Duodenal mucosa (tissue), 2 donors: Measurements from ENCODE around the gene HK2.
"Not testable (repeated sequence)": the region's sequence is repeated elsewhere in the genome, so short reads cannot be mapped to it uniquely, and the experiment has no call there.

Experiments
- H3K27ac ChIP-seq: one replicate; pipeline ENCODE4 v1.7.0; 2013; ENCODE audit warnings: low read depth, low read length
- H3K27me3 ChIP-seq, 2 donors: one replicate each; pipeline ENCODE4 v1.7.0; 2013; ENCODE audit warnings: low read length in 2 of 2, control low read depth in 1 of 2; ENCODE audit not compliant: insufficient read depth in 2 of 2, control insufficient read depth in 1 of 2
- H3K36me3 ChIP-seq, 2 donors: one replicate each; pipeline ENCODE4 v1.7.0; 2013; ENCODE audit warnings: low read length in 2 of 2, control low read depth in 1 of 2; ENCODE audit not compliant: insufficient read depth in 2 of 2, control insufficient read depth in 1 of 2
- H3K4me1 ChIP-seq, 2 donors: one replicate each; pipeline ENCODE4 v1.7.0; 2013; ENCODE audit warnings: low read length in 2 of 2, control low read depth in 1 of 2; ENCODE audit not compliant: insufficient read depth in 2 of 2, control insufficient read depth in 1 of 2
- H3K4me3 ChIP-seq, 2 donors: one replicate each; pipeline ENCODE4 v1.7.0; 2013; ENCODE audit warnings: low read length in 2 of 2, low read depth in 1 of 2
- H3K9ac ChIP-seq, 2 donors: one replicate each; pipeline ENCODE4 v1.7.0; 2013; ENCODE audit warnings: low read length in 2 of 2, low read depth in 1 of 2
- H3K9me3 ChIP-seq, 2 donors: one replicate each; pipeline ENCODE4 v1.7.0; 2013; ENCODE audit warnings: low read length in 2 of 2, control low read depth in 1 of 2; ENCODE audit not compliant: control insufficient read depth in 1 of 2

HK2 gene

DNA sequence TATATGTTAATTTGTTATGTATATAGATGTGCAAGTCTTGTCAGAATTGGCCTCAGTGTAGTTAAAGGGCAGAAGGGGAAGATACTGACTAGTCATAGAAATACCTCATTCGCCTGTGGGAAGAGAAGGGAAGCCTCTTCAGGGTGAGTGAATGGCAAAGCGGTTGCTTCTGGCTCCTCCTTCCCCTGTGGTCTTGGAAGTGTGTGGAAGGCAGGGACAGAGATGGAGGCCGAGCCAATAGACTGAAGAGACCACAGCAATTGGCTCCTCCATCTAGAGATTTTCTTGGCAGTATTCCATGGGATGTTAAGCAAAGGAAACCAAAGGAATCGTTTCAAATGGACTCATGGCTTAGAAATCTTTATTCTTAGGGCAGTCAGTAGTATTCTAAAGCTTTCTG lies 57.9 kb downstream of the HK2 start:
- not testable (repeated sequence) for H3K27me3 ChIP-seq, H3K36me3 ChIP-seq, H3K9ac ChIP-seq, H3K4me1 ChIP-seq, H3K4me3 ChIP-seq, H3K9me3 ChIP-seq, H3K27ac ChIP-seq

DNA sequence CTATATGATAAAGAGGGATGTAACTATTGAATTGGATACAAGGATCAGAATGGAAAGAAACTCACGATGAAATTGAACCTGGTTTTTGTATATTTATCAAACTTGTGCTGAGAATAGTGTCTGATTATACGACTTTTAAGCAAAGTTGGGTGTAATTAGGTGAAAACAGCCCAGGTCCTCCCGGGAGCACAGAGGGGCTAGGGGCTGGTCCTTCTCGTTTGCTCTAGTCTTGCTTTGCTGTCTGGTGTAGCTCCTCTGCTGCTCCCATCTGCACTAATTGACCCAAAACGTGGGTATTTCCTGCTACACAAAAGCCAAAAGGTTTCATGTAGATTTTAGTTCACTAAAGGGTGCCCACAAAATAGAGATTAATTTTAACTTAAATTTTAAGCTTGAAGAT lies 58.7 kb downstream of the HK2 start:
- Histone ChIP-seq H3K9me3 (no peaks in the 10 kb centered on the region), H3K4me1 (no peaks in the 10 kb centered on the region), H3K9ac (no peak overlapping the region), H3K4me3 (no peak overlapping the region), H3K27me3 (no peaks in the 10 kb centered on the region), H3K27ac (no peak overlapping the region), H3K36me3 (peaks cover 4 to 5% of the 10 kb centered on the region in 2 donors)

DNA sequence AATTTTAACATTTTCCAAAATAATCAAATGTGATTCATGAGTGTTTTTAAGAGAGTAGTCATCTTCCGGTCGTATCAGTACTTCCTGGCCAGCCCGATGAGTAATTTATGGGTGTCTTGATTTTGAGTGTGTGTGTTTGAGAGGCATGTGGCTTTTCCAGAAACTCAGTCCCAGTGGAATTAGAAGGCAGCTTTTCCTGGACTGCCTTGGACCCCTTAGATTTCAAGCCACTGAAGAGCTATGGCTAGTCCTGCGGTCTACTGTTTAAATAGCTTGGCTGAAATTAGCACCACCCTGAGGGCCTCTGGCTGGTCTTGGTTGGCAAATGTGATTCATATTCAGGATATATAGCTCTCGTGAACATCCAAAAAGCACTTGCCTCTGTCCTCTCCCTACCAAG lies 59.4 kb downstream of the HK2 start:
- Histone ChIP-seq H3K4me1 (no peaks in the 10 kb centered on the region), H3K36me3 (peaks cover under 1 to 5% of the 10 kb centered on the region in 2 donors), H3K9ac (no peak overlapping the region), H3K9me3 (peaks cover 0 to 4% of the 10 kb centered on the region in 2 donors), H3K27ac (no peak overlapping the region), H3K4me3 (no peak overlapping the region), H3K27me3 (no peaks in the 10 kb centered on the region)

DNA sequence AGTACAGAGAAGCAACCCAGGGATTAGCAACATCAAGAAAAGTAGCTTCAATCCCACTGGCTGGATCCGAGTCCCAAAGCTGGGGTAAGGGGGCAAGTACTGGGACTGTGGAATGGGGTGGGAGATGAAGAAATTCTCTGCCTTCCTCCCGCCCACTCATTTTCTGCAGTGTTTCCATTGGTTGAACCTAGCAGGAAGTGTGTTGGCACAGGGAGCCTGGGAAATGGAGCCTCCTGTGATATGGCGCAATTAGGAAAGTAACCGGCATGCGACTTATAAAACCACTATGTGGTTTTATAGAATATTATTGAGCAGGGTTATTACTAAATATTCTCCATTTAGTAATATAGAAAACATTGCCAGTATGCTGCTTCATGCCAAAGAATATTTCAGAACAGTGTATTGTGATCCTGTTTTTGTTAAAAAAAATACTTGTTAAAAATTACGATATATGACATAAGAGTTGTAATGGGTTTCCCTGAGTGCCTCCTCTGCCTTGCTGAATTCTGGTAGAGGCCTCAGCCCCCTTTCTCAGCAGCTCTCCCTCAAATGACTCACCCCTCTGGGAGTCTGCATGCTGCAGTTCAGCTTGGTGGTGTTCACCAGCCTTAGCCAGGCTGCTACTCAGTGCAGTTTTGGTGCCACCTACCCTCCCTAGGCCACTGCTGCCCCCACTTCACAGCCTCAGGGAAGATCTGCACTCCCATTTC lies 60.5 kb downstream of the HK2 start:
- H3K27me3 ChIP-seq: no peaks in the 10 kb centered on the region
- no peak overlapping the region for H3K27ac ChIP-seq
- peaks cover 0 to 4% of the 10 kb centered on the region in 2 donors for H3K9me3 ChIP-seq
- H3K9ac ChIP-seq: no peak overlapping the region
- H3K4me1 ChIP-seq: no peaks in the 10 kb centered on the region
- peaks cover 0 to 5% of the 10 kb centered on the region in 2 donors for H3K36me3 ChIP-seq
- no peak overlapping the region for H3K4me3 ChIP-seq

DNA sequence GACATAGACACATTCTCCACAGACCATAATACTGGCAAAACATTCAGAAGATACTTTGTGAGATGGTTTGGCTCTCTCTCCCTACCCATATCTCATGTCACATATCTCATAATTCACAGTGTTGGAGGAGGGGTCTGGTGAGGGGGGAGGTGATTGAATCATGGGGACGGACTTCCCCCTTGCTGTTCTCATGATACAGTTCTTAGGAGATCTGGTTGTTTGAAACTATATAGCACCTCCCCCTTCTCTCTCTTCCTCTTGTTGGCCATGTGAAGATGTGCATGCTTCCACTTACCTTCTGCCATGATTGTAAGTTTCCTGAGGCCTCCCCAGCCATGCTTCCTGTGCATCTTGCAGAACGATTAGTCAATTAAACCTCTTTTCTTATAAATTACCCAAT lies 61.1 kb downstream of the HK2 start:
- no peaks in the 10 kb centered on the region for H3K4me1 ChIP-seq
- peaks cover 0 to 5% of the 10 kb centered on the region in 2 donors for H3K36me3 ChIP-seq
- H3K4me3 ChIP-seq: no peak overlapping the region
- peaks cover 0 to 4% of the 10 kb centered on the region in 2 donors for H3K9me3 ChIP-seq
- no peaks in the 10 kb centered on the region for H3K27me3 ChIP-seq
- no peak overlapping the region for H3K9ac ChIP-seq
- no peak overlapping the region for H3K27ac ChIP-seq

DNA sequence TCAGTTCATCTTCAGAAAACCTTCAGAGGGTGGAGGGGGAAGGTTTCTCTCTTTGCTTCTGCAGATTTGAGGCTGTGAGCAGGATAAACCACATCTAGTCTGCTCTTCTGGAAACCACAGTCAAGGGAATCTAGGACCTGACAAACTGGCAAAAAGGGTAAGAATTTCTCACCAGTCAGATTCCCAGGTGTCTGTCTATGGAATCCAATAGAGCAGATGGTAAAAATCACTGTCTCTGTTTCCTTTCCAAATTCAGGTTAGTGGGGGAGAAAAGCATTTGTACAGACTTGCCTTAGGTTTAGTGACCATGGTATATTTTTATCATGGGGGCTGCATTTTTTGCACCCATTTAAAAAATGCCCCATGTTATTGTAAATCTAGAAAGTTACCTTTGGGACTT lies 62.3 kb downstream of the HK2 start:
- H3K4me3 ChIP-seq: no peak overlapping the region
- H3K36me3 ChIP-seq: peaks cover 0 to 5% of the 10 kb centered on the region in 2 donors
- no peaks in the 10 kb centered on the region for H3K27me3 ChIP-seq
- H3K9me3 ChIP-seq: peaks cover 0 to 4% of the 10 kb centered on the region in 2 donors
- H3K4me1 ChIP-seq: no peaks in the 10 kb centered on the region
- no peak overlapping the region for H3K9ac ChIP-seq
- H3K27ac ChIP-seq: no peak overlapping the region

DNA sequence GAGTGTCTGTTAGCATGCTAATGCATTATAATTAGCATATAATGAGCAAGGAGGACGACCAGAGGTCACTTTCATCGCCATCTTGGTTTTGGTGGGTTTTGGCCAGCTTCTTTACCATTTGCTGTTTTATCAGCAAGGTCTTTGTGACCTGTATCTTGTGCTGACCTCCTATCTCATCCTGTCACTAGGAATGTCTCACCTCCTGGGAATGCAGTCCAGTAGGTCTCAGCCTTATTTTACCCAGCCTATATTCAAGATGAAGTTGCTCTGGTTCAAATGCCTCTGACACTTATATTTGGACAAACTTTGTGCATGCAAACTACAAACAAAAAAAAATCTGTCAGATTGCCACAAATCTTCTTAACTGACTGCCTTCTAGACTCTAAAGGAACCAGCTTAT lies 66.3 kb downstream of the HK2 start:
- not testable (repeated sequence) for H3K9ac ChIP-seq, H3K4me3 ChIP-seq, H3K9me3 ChIP-seq, H3K27ac ChIP-seq, H3K27me3 ChIP-seq, H3K36me3 ChIP-seq, H3K4me1 ChIP-seq

DNA sequence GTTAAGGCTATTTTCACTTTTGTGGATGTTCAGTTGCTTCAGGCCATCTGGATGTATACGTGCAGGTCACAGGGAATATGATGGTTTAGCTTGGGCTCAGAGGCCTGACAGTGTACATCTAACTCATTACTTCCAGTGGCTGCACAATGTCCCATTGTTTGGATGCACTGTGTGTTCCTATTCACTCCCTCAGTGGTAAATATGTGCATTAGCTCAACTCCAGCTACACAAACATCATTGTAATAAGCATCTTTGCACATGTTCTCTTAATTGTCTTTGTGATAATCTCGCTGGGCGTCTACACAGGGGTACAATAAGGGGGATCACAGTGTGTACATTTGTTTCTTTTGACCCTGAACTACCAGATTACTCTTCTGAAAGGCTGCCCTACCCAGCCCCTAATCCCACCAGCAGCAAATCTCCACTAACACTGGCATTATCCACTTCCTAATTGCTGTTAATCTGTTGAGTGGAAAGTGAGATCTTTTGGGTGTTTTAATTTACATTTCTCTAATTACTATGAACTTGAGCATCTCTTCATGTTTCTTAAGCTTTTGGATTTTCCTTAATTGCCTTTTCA lies 68.4 kb downstream of the HK2 start:
- Histone ChIP-seq H3K27ac (no peak overlapping the region), H3K9ac (no peak overlapping the region), H3K4me1 (no peaks in the 10 kb centered on the region)

DNA sequence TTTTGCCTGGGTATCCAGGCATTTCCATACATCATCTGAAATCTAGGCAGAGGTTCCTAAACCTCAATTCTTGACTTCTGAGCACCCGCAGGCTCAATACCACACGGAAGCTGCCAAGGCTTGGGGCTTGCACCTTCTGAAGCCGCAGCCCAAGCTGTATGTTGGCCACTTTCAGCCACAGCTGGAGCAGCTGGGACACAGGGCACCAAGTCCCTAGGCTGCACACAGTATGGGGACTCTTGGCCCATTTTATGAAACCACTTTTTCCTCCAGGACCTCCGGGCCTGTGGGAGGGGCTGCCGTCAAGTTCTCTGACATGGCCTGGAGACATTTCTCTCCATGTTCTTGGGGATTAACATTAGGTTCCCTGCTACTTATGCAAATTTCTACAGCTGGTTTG lies 72.5 kb downstream of the HK2 start:
- peaks cover 6 to 8% of the 10 kb centered on the region in 2 donors for H3K27me3 ChIP-seq
- H3K27ac ChIP-seq: no peak overlapping the region
- no peaks in the 10 kb centered on the region for H3K36me3 ChIP-seq
- no peaks in the 10 kb centered on the region for H3K9me3 ChIP-seq
- H3K9ac ChIP-seq: no peak overlapping the region
- H3K4me3 ChIP-seq: no peak overlapping the region
- peaks cover 0 to 9% of the 10 kb centered on the region in 2 donors for H3K4me1 ChIP-seq

More for the DNA sequence above, 68.4 kb downstream of the HK2 start:
- Histone ChIP-seq H3K27me3 (no peaks in the 10 kb centered on the region), H3K9me3 (peaks cover 0 to 4% of the 10 kb centered on the region in 2 donors), H3K36me3 (no peaks in the 10 kb centered on the region), H3K4me3 (no peak overlapping the region)

DNA sequence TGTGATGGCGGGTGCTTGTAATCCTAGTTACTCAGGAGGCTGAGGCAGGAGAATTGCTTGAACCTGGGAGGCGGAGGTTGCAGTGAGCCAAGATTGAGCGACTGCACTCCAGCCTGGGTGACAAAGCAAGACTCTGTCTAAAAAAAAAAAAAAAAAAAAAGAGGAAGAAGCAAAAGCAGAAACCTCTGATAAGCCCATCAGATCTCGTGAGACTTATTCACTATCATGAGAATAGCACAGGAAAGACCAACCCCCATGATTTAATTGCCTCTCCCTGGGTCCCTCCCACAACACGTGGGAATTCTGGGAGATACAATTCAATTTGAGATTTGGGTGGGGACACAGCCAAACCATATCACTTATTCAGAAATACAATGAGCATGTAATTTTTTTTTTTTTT lies 73.6 kb downstream of the HK2 start:
- H3K27ac ChIP-seq, H3K9ac ChIP-seq, H3K9me3 ChIP-seq, H3K36me3 ChIP-seq, H3K4me3 ChIP-seq, H3K4me1 ChIP-seq: not testable (repeated sequence)
- H3K27me3 ChIP-seq: peaks cover 6 to 12% of the 10 kb centered on the region in 2 donors
